ENCODE results near the gene MBP. TPM values are rescaled to one million over a fixed set of nuclear protein-coding genes. Genes with fewer than 3 reads are reported as not detected.
A peak's percentile ranks its signal among the peaks of the same experiment; 100 is the strongest.

The MBP gene
- total and polyA plus RNA-seq, 2 of the 4 experiments (the other 2 are of a cell fraction) = 0.72 to 0.90 TPM

DNA sequence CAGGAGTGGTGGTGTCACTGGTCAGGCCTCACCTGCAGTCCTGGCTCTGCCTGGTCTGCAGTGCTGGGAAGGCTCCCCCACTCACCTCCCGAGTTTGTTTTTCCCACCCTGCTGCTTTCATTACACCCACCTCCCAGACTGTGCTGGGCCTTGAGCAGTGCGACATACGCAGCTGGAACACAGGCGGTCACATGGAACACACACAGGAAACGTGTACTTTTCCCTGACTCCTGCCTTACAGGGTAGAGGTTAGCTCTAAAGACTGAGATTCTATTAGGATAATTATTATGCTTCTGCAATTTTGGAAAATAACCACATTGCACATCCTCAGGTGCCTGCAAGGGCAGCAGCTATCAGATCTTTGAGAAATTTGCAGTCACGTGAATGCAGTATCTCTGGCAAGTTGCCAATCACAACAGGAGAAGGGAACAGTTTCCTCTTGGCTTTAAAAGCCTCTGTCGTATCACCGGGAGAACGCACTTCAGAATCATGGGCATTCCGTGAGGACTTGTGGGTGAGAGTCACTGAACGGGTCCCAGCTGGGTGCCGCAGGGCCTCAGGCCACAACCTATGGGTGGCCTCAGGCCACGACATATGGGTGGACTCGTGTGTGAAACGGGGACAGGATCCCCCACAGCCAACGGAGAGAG, 173.8 kb downstream of the MBP start:
- no peak overlapping the region for H3K9ac ChIP-seq (ENCODE audit: low read depth, low read length)
- no peak overlapping the region for H3K27ac ChIP-seq (ENCODE audit: insufficient read depth, low read length)
- TF ChIP-seq BHLHE40 (IDR thresholded peaks at IDR 0.05; ENCODE audit: low read depth, low read length) = peak; percentile 30; the same call in 1 of the 2 replicates
- TF ChIP-seq, protein P1, sequence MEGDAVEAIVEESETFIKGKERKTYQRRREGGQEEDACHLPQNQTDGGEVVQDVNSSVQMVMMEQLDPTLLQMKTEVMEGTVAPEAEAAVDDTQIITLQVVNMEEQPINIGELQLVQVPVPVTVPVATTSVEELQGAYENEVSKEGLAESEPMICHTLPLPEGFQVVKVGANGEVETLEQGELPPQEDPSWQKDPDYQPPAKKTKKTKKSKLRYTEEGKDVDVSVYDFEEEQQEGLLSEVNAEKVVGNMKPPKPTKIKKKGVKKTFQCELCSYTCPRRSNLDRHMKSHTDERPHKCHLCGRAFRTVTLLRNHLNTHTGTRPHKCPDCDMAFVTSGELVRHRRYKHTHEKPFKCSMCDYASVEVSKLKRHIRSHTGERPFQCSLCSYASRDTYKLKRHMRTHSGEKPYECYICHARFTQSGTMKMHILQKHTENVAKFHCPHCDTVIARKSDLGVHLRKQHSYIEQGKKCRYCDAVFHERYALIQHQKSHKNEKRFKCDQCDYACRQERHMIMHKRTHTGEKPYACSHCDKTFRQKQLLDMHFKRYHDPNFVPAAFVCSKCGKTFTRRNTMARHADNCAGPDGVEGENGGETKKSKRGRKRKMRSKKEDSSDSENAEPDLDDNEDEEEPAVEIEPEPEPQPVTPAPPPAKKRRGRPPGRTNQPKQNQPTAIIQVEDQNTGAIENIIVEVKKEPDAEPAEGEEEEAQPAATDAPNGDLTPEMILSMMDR (conservative IDR thresholded peaks at IDR 0.05; ENCODE audit: low read depth, low read length) = no peak
- intact Hi-C loops (cut with micrococcal nuclease) = no loop called here
- no peak for ATAC-seq (ENCODE audit: low read depth)
- no peak for DNase-seq
- no peak overlapping the region for H3K4ac ChIP-seq (ENCODE audit: low read depth, low read length)
- POLR2A ChIA-PET (ENCODE audit: unreplicated experiment) = no interaction called here
- H3K79me1 ChIP-seq (ENCODE audit: low read depth in 1 of 2, low read length in 2 of 2) = 0 out of 4 replicates have a peak, but pooled peaks cover 0 to 3% of the 10 kb centered on the region in 2 experiments
- WGBS, 2 experiments (ENCODE audit: extremely low coverage in 2 of 2, insufficient read length in 1 of 2) = 71% methylated on average over 9 of the region's 16 CpGs; no CpG with 5 or more reads in 1 of the 2 experiments
- no peak overlapping the region for H2BK15ac ChIP-seq (ENCODE audit: low read depth, low read length)
- H3K14ac ChIP-seq (replicated peaks; ENCODE audit: low read depth, low read length) = no peak overlapping the region
- in situ Hi-C loops (cut with MboI; ENCODE audit: low sequenced_read_pairs) = no loop called here
- BruUV-seq (replicated peaks) = no TSS peak
- dilution Hi-C loops (cut with HindIII; ENCODE audit: low sequenced_read_pairs, unreplicated experiment) = no loop called here
- H2AK9ac ChIP-seq (replicated peaks; ENCODE audit: low read depth, low read length, poor library complexity) = no peak overlapping the region
- no peaks in the 10 kb centered on the region; the same call in 1 of the 2 replicates for H3K4me1 ChIP-seq (ENCODE audit: control insufficient read depth, insufficient read depth, low read length)
- no peak overlapping the region for H4K5ac ChIP-seq (ENCODE audit: low read depth, low read length)
- H2AFZ ChIP-seq (replicated peaks; ENCODE audit: low read length, poor library complexity) = peak overlapping the region; percentile 23
- no peaks in the 10 kb centered on the region for H4K20me1 ChIP-seq (ENCODE audit: insufficient read depth, low read length)
- H4K91ac ChIP-seq (ENCODE audit: insufficient read depth, low read depth, low read length) = no peak overlapping the region
- H3K4me3 ChIP-seq (ENCODE audit: insufficient read depth, low read depth, low read length) = no peak overlapping the region
- H2AK5ac ChIP-seq (ENCODE audit: low read depth, low read length) = no peak overlapping the region
- H3K27me3 ChIP-seq (ENCODE audit: control insufficient read depth, insufficient read depth, low read length) = no peaks in the 10 kb centered on the region
- H2BK20ac ChIP-seq (ENCODE audit: low read depth, low read length) = no peak overlapping the region
- H2BK120ac ChIP-seq (ENCODE audit: low read depth, low read length) = no peak overlapping the region
- H3K4me2 ChIP-seq (ENCODE audit: low read depth, low read length) = no peak overlapping the region
- no peak overlapping the region for H3K18ac ChIP-seq (ENCODE audit: low read depth, low read length)
- H3K9me1 ChIP-seq (ENCODE audit: insufficient read depth, low read length) = peaks cover 3% of the 10 kb centered on the region; the same call in 1 of the 2 replicates
- no peak overlapping the region for H4K8ac ChIP-seq (ENCODE audit: low read depth in 2 of 2, low read length in 2 of 2)
- no peak overlapping the region for H3K23ac ChIP-seq (ENCODE audit: low read depth, low read length)
- H2BK5ac ChIP-seq (ENCODE audit: low read depth, low read length, poor library complexity, severe bottlenecking) = no peak overlapping the region
- CTCF ChIA-PET = no interaction called here
- H3K9me3 ChIP-seq (ENCODE audit: control insufficient read depth, insufficient read depth, low read length) = no peaks in the 10 kb centered on the region
- no peak overlapping the region for H3K56ac ChIP-seq (ENCODE audit: extremely low read depth, insufficient read depth, low read length)
- H3K36me3 ChIP-seq (ENCODE audit: control insufficient read depth, insufficient read depth, low read length) = peaks cover 33% of the 10 kb centered on the region

All from IMR-90 (cell line).